GM10266 (cell line): ENCODE data around the gene STK32B.

Source experiments
- DNase-seq: peaks from one replicate; pipeline ENCODE4 v3.0.0; 2012; ENCODE audit errors: extremely low spot score
- CTCF ChIP-seq: IDR thresholded peaks from 2 replicates; pipeline ENCODE4 v1.5.1; 2012; ENCODE audit warnings: mild to moderate bottlenecking, low read depth; ENCODE audit not compliant: control insufficient read depth, insufficient read depth; ENCODE audit errors: missing control alignments

The STK32B gene

GRCh38 chr4:5259471-5259870 lies 208.2 kb downstream of the STK32B start:
- no peak for DNase-seq
- TF ChIP-seq CTCF, result no peak

GRCh38 chr4:5260121-5260520 lies 208.8 kb downstream of the STK32B start:
- no peak for TF ChIP-seq CTCF

GRCh38 chr4:5261866-5262265 lies 210.6 kb downstream of the STK32B start:
- TF ChIP-seq CTCF, result no peak
- no peak for DNase-seq

More at GRCh38 chr4:5260121-5260520, 208.8 kb downstream of the STK32B start:
- DNase-seq, result no peak

- TF ChIP-seq CTCF, result no peak
- DNase-seq, result no peak
Measured at GRCh38 chr4:5266991-5267390, 215.7 kb downstream of the STK32B start.

- DNase-seq, result no peak
- no peak for TF ChIP-seq CTCF
Measured at GRCh38 chr4:5267408-5267807, 216.1 kb downstream of the STK32B start.

GRCh38 chr4:5276475-5277075 lies 225.3 kb downstream of the STK32B start:
- no peak for TF ChIP-seq CTCF

GRCh38 chr4:5277079-5277478 lies 225.8 kb downstream of the STK32B start:
- TF ChIP-seq CTCF, result no peak
- no peak for DNase-seq

More at GRCh38 chr4:5276475-5277075, 225.3 kb downstream of the STK32B start:
- DNase-seq, result no peak
